HG03571 (cell line): Measurements from ENCODE around the gene EPS8L1.

ENCODE experiments used
- ATAC-seq: cut with Tn5 transposase; IDR thresholded peaks from one replicate; pipeline ENCODE4 v1.9.1; 2021; ENCODE audit not compliant: unreplicated experiment

The EPS8L1 gene

DNA sequence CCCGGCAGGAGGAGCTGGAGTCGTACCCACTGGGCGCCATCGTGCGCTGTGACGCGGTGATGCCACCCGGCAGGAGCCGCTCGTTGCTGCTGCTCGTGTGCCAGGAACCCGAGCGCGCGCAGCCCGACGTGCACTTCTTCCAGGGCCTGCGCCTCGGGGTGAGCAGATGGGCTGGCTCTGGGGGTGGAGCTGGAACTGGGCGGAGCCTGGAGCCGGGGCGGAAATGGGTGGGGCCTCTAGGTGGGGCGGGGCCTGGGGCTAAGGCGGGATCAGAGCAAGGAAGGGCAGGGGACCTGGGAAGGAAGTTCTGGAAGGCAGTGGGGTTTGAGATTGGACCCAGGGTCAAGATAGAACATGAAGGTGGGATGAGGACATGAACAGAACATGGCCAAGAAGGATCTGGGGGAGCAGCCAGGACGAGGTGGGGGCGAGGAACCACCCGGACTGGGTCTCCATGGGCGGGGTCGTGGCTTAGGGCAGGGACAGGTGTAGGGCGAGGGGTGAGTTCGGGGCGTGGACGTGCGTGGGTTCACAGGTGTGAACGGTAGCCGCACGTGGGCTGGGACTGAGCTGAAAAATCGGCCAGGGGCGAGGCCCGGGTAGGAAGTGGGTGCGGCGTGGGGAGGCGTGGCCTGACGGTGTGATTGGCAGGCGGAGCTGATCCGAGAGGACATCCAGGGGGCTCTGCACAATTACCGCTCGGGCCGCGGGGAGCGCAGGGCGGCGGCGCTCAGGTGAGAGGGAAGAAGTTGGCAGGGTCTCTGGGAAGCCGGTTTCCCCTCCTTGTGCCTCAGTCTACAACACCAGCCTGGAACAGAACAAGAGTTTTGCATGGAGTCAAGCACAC lies 4.7 kb downstream of the EPS8L1 start:
- ATAC-seq: no peak

- ATAC-seq: no peak
These were observed 5.5 kb downstream of the EPS8L1 start for GRCh38 chr19:55080968-55081769.

DNA sequence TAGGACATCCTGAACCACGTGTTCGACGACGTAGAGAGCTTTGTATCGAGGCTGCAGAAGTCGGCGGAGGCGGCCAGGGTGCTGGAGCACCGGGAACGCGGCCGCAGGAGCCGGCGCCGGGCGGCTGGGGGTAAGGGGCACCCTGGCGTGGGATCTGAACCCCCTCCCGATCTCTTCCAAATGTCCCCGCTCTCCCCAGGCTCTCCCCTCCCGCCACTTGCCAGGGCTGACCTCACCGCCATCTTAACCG lies 6.0 kb downstream of the EPS8L1 start:
- ATAC-seq: no peak

DNA sequence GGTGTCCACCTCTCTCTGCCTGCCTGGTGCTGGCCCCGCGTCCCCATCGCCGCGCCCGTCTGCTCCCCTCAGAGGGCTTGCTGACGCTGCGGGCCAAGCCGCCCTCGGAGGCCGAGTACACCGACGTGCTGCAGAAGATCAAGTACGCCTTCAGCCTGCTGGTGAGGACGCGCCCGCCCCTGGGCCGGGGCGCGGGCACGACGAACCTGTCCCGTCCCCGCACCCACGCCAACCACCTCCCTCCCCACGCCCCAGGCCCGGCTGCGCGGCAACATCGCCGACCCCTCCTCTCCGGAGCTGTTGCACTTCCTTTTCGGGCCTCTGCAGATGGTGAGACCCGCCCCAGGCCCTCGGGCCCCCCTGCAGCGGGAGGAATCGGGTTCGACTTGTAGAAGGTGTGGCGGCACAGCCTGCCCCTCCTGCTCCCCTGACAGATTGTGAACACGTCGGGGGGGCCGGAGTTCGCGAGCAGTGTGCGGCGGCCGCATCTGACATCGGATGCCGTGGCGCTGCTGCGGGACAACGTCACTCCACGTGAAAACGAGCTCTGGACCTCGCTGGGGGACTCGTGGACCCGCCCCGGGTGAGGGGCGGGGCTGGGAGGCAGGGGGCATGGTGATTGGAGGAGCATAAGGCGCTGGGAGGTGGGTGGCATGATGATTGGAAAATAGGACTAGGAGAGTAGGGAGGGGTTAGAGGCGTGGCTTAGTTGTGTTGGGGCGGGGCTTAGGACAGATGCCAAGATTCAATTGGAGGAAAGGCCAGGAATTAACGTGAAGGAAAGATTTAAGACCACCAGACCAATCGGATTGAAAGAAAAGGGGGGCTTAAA lies 6.6 kb downstream of the EPS8L1 start:
- ATAC-seq: no peak

- ATAC-seq: no peak
These were observed 7.6 kb downstream of the EPS8L1 start for GRCh38 chr19:55083004-55083850.

DNA sequence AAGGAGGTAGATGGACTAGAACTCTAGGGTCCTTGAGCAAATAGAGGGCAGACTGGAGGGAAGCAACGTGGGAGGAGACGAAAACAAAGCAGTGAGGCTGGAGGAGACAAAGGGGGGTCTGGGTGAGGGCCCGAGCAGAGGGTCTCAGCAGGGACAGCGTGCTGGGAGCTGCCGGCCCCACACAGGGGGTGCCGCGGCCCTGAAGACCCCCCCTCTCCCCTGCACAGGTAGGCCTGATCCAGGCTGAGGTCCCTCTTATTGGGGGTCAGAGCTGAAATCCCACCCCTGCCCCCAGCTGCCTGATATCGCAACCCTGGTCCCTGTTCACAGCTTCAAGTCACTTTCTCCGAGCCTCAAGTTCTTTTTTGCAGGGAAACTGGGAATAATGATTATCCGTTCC lies 8.7 kb downstream of the EPS8L1 start:
- no peak for ATAC-seq

- no peak for ATAC-seq
These were observed 10.4 kb downstream of the EPS8L1 start for GRCh38 chr19:55085923-55086715.

GRCh38 chr19:55086730-55087541 lies 11.3 kb downstream of the EPS8L1 start:
- no peak for ATAC-seq

GRCh38 chr19:55087542-55087901 lies 11.9 kb downstream of the EPS8L1 start:
- no peak for ATAC-seq

DNA sequence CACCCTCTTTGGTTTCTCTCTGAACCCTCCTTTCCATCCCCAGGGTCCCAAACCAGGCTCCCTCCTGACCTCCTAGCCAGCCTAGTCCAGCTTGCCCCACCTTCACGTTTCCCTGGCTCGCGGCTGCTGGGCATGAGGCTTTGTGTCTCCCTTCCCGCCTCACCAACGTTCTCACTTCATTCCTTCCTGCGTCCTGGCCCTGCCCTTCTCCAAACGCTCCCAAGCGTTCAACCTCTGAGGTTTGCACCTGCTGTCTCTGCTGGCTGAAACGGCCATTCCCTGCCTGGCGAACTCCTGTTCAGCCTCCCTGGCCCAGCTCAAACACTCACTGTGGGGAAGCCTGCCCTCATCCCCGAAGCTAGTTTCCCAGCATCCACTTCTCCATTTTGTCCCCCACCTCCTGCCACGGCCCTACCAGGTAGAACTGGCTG lies 12.4 kb downstream of the EPS8L1 start:
- ATAC-seq: no peak

- no peak for ATAC-seq
These were observed 13.1 kb downstream of the EPS8L1 start for GRCh38 chr19:55088543-55089341.

DNA sequence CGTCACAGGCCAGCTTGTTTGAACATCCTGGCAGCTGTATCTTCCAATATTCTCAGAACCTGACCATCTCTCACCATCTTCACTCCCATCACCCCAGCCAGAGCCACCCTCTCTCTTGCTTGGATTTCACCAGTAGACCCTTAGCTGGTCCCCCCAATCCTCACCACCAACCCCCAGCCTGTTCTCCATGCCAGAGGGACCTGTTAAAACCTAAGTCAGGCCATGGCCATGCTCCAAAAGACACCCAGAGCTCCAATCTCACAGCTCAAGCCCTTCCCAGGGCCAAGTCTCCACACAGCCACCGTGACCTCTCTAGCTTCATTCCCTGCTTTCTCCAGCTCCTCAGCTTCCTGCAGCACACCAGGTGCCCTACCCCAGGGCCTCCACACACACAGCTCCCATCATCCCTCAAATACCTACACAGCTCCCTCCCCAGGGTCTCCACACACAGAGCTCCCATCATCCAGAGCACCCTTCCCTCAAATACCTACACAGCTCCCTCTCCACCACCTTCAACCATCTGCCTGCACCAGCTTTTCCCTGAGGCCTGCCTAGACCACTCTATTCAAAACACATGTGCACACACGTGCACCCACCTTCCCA lies 13.8 kb downstream of the EPS8L1 start:
- ATAC-seq: no peak

- ATAC-seq: no peak
These were observed 14.9 kb downstream of the EPS8L1 start for GRCh38 chr19:55090564-55090963.

- ATAC-seq: no peak
These were observed 15.6 kb downstream of the EPS8L1 start for GRCh38 chr19:55091126-55091910.

DNA sequence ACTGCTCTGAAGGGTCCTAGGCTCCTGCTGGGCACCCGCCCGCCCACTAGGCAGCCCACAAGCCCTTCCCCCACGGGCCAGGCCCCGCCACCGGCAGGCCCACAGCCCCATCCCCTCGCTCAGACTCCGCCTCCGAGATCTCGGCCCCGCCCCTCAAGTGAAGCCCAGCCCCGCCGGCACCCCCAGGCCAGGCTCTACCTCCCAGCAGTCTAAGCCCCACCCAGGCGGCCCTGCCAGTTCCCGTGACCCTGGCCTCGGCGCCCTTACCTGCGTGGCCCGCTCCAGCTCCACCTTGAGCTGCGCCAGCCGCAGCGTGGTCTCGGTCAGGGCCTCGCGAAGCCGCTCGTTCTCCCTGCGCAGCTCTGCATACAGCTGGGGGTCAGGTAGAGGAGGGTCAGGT lies 16.3 kb downstream of the EPS8L1 start:
- no peak for ATAC-seq

GRCh38 chr19:55092423-55093318 lies 17.0 kb downstream of the EPS8L1 start:
- ATAC-seq: no peak
